SK-N-SH (cell line): ENCODE data around the gene BCAN.

Source experiments
- EP300 ChIP-seq, 2 experiments: IDR thresholded peaks; 2 replicates each; pipeline versions ENCODE4 v1.4.0 to v1.6.1; 2012; ENCODE audit warnings: borderline replicate concordance in 1 of 2, low read depth in 1 of 2, low read length in 1 of 2
- FOSL2 ChIP-seq: IDR thresholded peaks from 2 replicates; pipeline ENCODE4 v1.4.0; 2012; ENCODE audit warnings: low read depth, mild to moderate bottlenecking, moderate library complexity, borderline replicate concordance
- POLR2AphosphoS5 ChIP-seq: IDR thresholded peaks from 2 replicates; pipeline ENCODE4 v1.6.1; 2012; ENCODE audit warnings: low read depth, low read length
- SMC3 ChIP-seq: IDR thresholded peaks from 2 replicates; pipeline ENCODE4 v1.6.1; 2012; ENCODE audit warnings: low read depth, low read length, improper control_type of control experiment
- USF2 ChIP-seq: fragments of 150-350 bp; IDR thresholded peaks from 2 replicates; pipeline ENCODE4 v1.6.1; 2017; ENCODE audit warnings: antibody characterized with exemption, low read length, low read depth, borderline replicate concordance
- TF ChIP-seq, protein P1 (sequence below): fragments of 200-600 bp; sonication (generic); IDR thresholded peaks from 2 replicates; pipeline ENCODE4 v1.6.1; 2017; ENCODE audit warnings: antibody characterized with exemption, mild to moderate bottlenecking, moderate library complexity
- TF ChIP-seq, protein P2 (sequence below): IDR thresholded peaks from 2 replicates; pipeline ENCODE4 v1.4.0; 2012; ENCODE audit warnings: low read depth

DNA sequence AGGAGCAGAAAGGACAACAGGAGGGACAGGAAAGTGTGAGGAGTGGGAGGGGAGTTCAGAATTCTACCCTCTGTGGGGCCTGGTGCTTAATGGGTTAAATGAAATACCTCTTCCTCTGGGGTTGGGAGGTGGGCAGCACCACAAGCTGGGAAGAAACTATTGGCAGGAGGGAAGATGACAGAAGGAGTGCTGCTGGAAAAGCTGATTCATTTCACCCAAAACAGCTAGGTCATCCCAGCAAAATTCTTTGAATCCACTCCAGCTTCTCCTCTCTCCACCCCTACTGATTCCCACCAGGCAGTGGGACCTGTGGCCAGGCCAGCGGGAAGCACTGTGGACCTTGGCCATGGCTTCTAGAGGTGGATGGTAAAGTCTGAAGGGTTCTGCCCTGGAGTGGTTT lies 12.8 kb downstream of the BCAN start:
- TF ChIP-seq, protein P1, sequence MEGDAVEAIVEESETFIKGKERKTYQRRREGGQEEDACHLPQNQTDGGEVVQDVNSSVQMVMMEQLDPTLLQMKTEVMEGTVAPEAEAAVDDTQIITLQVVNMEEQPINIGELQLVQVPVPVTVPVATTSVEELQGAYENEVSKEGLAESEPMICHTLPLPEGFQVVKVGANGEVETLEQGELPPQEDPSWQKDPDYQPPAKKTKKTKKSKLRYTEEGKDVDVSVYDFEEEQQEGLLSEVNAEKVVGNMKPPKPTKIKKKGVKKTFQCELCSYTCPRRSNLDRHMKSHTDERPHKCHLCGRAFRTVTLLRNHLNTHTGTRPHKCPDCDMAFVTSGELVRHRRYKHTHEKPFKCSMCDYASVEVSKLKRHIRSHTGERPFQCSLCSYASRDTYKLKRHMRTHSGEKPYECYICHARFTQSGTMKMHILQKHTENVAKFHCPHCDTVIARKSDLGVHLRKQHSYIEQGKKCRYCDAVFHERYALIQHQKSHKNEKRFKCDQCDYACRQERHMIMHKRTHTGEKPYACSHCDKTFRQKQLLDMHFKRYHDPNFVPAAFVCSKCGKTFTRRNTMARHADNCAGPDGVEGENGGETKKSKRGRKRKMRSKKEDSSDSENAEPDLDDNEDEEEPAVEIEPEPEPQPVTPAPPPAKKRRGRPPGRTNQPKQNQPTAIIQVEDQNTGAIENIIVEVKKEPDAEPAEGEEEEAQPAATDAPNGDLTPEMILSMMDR, result no peak
- no peak for TF ChIP-seq FOSL2
- TF ChIP-seq EP300 (IDR thresholded peaks at IDR 0.05; ENCODE audit: borderline replicate concordance in 1 of 2, low read depth in 1 of 2, low read length in 1 of 2), result no peak
- TF ChIP-seq, protein P2, sequence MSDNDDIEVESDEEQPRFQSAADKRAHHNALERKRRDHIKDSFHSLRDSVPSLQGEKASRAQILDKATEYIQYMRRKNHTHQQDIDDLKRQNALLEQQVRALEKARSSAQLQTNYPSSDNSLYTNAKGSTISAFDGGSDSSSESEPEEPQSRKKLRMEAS, result no peak
- no peak for TF ChIP-seq SMC3
- no peak for TF ChIP-seq USF2
- no peak for TF ChIP-seq POLR2AphosphoS5
